Ecto neural progenitor cell (in vitro differentiated cells): ENCODE results near the gene UBE3C.
"Not testable (repeated sequence)": the region's sequence is repeated elsewhere in the genome, so short reads cannot be mapped to it uniquely, and the experiment has no call there.

Experiments
- DNase-seq: peaks from one replicate; pipeline ENCODE4 v3.0.0-alpha.2; 2018; ENCODE audit warnings: low spot score

UBE3C gene

DNA sequence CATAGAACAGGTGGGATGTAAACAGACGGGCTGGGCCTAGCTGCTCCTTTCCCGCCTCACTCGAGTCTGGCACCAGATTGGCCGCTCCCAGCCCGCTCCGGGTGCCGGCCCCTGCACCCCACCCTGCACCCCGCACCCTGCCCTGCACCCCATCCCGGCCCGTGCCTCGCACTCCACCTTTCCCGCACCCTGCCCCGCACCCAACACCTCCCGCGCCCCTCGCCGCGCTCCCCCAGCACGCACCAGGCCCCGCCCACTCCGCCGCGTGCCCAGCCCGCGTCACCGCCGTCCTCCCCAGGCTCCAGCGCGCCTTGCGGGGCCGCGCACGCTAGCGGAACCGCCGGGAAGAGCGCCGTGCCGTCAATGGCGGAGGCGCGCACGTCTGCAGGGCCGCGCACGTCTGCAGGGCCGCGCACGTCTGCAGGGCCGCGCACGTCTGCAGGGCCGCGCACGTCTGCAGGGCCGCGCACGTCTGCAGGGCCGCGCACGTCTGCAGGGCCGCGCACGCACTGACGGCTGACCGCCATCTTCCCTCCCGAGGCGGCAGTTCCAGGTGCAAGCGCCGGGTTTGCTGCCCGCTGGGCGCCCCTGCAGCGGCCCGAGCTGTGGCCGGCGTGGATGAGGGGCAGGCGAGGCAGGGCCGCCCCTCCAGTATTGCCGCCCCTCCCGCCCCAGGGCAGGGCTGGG, at the start of gene UBE3C:
UBE3C (plus strand) TSS at position 503 of the 687 bp plus-strand sequence. CDS start 347 bp downstream, outside the sequence.
- peak; percentile 92 for DNase-seq

DNA sequence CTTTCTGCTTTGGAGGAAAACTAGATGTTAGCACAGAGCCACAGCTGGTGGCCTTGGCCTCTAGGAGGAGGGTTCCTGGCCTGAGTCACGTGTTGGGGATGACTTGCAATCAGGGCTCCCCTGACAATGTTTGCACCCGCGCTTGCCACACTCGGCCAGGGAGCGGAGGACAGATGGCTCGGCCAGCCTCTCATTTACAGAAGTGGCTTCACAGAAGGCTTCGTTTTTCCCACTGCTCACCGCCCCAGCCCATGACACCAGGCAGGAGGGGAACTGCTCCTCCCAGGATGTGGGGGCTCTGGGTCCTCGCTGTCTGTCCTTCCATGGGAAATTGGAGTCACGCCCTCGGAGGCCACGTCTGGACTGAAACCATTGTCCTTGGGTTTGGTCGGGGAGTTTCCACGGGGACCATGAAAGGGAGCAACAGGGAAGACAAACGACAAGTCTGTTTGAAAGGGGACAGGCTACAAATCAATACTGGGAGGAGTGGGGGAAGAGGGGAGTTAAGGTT, 49.6 kb upstream of the UBE3C start:
- no peak for DNase-seq

DNA sequence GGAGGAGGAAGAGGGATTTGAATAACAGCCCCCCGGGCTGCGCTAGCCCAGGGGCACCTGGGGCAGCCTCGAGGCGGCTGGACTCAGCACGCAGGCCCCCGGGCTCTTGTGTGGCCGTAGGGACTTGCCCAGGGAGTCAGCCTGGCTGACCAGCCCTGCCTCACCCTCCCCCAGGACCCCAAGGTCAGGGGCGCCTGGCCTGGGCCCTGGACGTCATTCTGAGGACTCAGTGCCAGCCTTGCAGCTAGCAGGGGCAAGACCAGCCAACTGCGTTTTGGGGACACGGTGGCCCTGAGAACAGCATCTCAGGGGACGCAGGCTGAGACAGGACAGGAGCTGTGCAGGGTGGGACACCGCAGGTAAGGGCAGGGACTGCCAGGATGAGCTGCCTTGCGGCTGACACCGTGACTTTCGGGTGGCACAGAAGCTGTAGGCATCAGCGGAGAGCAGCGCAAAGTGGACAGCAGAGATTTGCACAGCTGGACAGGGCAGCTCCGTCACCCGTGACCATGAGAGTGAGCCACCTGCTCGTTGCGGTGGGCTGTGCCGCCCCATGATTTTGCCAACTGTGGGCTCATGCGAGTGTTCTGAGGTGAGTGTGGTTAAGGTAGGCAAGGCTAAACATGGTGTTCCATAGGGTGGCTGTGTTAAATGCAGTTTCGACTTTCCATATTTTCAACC, 48.1 kb upstream of the UBE3C start:
- no peak for DNase-seq

DNA sequence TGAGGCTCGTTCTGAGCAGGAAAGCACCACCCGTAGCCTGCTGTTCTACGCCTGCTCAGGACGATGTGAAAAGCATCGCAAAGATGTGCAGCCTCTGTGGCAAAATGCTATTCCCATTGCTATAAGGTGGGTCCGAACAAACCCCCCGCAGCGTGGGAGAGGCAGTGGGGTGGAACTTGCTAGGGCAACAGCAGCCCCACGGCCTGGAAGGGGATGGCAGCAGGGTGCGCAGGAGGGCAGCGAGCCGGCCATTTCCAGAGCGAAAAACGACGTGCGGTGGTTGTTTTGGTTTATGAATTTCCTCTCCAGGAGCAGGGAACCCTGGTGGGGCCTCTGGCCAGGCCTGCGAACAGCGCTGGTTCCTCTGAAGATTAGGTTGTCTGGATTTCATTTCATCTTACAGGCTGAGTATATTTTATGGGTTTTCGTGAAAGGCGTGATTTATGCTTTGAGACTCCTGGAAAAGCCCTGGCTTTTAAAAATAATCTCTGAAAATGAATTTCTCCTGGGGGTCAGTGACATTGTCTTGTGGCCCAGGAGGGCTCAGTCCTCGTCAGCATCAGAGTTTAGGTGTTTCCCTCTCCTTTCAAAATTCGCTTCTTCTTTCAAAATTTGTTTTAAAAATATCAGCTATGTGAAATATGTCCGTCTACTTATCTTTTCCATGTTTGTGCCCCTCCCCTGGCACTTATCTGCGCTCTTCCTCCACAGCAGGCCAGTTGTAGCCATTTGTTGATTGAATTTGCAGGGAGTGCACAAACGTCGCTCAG, 42.3 kb upstream of the UBE3C start:
- no peak for DNase-seq

DNA sequence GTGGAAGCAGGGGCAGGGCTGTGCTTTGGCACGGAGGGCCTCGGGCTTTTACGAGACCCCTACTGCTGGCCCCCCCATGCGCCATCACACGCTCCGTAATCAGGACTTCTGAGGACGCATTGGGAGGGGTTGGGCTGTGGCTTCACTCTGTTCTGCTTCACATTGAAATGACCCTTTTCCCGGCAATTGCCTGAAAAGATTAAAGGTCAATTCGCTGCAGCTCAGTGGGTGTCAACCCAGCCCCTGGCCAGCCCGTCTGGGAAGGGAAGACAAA, 41.7 kb upstream of the UBE3C start:
- no peak for DNase-seq

DNA sequence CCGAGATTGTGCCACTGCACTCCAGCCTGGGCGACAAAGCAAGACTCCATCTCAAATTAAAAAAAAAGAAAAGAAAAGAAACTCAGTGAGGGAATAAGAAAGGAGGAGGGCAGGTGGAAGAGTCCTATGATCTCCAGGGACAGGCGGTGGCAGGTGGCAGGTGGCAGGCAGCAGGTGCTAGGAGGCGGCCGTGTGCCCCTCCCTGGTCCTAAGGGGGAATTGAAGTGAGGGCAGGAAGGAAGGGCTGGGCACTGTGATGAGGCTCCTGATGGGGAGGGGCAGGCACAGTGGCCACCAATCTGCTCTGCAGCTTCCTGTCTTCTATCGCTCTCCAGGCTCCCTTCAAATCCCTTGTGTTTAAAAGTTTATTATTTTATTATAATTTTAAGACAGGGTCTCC, 41.2 kb upstream of the UBE3C start:
- no peak for DNase-seq

DNA sequence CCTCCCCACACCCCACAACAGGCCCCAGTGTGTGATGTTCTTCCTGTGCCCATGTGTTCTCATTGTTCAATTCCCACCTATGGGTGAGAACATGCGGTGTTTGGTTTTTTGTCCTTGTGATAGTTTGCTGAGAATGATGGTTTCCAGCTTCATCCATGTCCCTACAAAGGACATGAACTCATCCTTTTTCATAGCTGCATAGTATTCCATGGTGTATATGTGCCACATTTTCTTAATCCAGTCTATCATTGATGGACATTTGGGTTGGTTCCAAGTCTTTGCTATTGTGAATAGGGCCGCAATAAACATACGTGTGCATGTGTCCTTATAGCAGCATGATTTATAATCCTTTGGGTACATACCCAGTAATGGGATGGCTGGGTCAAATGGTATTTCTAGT, 38.7 kb upstream of the UBE3C start:
- DNase-seq = not testable (repeated sequence)

DNA sequence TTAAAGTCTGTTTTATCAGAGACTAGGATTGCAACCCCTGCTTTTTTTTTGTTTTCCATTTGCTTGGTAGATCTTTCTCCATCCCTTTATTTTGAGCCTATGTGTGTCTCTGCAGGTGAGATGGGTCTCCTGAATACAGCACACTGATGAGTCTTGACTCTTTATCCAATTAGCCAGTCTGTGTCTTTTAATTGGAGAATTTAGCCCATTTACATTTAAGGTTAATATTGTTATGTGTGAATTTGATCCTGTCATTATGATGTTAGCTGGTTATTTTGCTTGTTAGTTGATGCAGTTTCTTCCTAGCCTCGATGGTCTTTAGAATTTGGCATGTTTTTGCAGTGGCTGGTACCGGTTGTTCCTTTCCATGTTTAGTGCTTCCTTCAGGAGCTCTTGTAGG, 35.1 kb upstream of the UBE3C start:
- DNase-seq = not testable (repeated sequence)

DNA sequence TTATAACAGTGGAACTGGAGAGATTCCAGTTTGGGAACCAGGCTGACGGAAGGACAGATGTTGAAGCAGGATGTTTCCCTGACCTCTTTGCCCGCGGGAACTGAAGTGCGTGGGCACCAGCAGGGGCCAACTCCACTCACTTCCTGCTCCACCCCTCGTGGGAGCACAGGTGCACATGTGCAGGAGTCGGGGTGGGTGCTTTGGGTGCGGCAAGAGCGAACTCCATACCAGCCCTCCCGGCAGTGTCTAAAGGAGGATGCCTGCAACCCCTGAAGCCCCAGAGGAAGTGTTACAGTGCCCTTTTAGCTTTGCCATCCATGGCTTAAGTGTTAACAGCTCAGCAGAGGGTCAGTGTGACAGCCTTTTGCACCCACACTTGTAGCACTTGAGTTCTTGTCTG, 27.4 kb upstream of the UBE3C start:
- DNase-seq = no peak

DNA sequence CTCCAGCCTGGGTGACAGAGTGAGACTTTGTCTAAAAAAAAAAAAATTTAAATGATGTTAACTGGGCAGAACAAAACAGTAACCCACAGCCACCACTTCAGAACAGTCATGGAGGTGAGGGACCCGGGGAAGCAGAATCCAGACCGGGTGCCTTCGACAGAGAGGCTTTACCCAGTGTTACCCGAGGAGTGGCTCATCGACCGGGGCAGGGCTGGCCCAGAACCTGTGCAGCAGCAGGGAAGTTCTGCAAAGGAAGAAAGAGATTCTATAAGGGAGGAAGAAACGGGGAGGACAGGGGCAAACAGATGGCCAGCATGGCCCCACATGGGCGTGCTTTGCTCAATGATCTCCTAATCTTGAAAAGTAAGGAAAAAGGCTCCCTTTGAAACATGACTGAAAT, 26.0 kb upstream of the UBE3C start:
- no peak for DNase-seq

DNA sequence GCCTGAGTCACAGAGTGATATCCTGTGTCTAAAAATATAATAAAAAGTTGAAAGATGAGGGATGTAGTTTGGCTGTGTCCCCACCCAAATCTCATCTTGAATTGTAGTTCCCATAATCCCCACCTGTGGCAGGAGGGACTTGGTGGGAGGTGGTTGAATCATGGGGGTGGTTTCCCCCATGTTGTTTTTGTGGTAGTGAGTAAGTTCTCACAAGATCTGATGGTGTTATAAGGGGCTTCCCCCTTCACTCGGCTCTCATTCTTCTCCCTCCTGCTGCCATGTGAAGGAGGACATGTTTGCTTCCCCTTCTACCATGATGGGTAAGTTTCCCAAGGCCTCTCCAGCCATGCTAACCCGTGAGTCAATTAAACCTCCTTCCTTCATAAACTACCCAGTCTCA, 25.1 kb upstream of the UBE3C start:
- no peak for DNase-seq

DNA sequence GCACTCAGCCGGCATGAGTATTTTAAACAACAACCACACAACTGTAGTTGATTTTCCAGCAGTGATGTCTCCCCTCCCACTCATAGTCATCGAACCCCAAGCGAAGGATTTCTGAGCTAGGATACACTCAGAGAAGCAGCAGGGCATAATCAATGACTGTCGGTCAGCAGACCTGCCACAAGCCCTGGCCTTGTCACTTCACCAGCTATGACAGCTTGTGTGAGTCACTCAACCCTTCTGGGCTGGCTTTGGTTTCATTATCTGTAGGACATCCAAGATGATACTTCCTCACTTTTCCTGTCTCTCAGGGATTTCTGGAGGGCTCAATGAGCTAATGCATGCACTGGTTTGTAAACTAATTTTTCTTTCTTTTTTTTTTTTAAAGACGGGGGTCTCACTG, 22.0 kb upstream of the UBE3C start:
- DNase-seq = no peak

DNA sequence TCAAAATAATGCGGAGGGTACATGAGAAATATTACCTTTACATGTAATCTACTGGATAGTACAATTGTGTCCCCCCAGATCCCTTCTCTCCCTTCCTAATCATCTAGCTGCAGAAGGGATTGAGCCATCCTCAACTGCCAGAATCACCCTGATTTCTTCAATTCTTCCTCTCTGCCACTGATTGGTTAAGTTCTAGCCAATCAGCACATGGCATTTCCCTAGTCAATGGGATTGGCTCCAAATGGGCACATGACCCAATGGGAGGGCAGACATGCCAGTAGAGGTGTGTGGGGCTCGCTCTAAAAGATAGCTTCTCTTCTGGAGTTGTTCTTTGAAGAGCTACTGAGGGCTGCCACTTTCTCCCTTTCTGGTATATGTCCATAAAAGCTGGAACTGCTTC, 20.9 kb upstream of the UBE3C start:
- DNase-seq = no peak

DNA sequence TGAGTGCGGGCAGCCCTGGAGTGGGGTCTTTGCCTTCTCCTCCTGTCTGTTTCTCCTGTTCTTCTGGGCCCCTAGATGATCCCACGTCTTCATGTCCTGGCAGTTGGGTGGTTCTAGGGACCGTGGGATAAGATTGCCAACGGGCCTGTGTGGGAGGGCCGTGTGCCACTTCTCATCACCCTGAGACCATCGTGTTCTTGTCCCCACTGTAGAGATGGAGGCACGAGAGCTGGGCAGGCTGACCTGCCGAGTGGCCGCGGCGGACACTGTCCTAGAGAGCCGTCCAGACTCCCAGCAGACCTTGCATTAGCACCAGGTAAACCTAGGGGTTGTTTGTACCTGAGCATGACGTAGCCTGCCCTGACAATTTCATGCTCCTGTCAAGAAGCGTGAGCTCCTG, 18.5 kb upstream of the UBE3C start:
- no peak for DNase-seq

DNA sequence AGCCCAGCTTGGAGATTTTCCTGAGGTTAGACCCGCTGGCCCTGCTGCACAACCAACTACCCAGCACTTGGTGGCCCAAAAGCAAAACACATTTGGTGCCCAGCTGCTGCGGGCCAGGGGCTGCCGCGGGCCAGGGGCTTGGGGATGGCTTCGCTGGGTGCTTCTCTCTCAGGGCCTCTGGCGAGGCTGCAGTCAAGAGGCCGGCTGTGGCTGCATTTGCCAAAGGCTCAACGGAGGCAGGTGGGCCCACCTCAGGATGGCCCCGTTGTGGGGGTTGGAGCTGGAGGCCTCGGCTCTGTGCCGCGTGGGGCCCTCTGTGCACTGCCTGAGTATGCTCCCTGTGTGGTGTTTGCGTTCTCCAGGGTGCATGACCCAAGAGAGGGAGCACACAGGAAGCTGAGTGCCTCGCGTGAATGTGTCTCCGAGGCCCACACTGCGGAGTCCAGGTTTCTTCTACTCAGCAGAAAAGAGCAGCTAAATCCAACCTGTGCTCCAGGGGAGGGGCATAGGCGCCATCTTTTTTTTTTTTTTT, 17.5 kb upstream of the UBE3C start:
- DNase-seq = no peak

DNA sequence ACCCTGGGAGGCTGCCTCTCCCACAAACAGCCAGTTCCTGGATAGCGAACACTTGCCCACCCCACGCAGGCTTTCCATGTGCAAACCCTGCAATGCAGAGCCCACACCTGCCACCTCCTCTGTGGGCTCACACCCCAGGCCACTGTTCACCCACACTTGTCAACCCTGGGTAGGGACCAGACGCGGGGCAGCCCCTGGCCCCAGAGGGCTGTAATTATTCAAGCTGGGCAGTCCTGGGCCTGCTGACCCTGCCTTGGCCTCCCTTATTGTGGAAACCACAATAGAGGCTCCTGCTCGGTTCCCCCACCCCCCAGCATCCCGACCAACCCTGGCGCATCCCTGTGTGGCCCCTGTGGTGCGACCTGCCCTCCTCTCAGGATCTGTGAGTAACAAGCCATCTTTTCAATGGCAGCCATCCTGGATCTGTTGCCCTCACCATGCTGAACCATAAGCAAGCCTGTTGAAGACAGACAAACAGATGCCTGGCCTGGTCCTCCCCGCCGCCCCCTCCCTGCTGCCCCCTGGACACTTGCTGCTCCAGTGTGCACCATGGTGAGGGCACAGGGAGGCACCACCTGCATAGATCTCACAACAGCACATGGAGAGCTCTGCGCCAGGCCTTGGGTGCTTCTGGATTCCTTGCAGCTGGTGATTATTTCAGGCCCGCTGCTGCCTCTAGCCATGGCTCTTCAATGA, 15.8 kb upstream of the UBE3C start:
- DNase-seq = no peak

DNA sequence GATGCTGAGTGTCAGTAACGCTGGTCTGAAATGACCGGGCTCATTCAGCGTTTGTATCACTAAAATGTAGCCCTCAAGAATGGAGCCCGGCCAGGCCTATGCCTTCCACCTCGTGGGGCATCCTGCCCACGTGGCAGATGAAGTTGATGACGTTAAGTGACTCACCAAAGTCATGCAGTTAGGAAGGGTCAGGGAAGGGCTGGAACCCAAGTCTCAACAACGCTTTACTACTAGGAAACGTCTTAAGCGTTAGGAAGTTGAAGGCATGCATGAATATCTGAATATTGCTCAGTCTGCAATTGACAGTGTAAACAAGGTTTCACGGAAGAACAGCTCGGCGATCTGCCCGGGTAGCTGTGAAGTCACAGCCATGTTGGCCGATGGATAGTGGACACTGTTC, 14.0 kb upstream of the UBE3C start:
- no peak for DNase-seq

DNA sequence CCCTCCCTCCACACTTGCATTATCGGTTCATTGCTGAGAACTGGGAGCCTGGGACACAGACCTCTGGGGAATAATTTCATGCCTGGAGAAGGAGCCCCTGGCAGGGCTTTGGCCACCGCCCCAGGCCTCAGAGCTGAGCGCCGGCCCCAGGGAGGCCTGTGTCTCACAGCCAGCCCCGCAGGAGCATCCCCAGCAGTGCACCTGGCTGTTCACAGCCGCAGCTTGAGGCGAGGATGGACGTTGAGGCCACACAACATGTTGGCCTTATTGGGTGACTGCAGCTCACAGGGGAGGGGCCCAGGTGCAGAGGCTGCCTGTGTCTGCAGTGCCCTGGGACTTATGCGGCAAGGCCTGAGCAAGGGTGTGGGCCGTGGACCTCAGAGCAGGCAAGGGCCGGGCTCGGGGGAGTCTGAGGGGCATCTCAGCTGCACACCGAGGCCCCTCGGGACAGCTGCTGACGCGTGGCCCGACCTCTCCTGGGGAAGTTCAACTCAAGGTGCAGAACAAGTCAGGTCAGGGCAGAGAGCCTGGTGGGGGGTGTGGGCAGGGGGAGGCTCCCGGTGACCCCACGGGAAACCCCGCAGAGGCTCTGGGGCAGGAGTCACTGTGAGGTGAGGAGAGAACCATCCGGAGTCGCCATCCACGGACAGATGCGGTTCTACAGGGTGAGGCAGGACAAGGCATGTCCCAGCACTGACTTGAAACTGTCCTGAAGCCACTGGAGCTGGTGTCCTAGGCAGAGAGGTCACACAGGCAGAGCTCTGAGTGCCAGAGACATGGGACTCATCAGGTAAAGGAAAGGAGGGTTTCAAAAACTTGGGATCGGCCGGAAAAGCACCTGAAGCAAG, 13.1 kb upstream of the UBE3C start:
- no peak for DNase-seq

DNA sequence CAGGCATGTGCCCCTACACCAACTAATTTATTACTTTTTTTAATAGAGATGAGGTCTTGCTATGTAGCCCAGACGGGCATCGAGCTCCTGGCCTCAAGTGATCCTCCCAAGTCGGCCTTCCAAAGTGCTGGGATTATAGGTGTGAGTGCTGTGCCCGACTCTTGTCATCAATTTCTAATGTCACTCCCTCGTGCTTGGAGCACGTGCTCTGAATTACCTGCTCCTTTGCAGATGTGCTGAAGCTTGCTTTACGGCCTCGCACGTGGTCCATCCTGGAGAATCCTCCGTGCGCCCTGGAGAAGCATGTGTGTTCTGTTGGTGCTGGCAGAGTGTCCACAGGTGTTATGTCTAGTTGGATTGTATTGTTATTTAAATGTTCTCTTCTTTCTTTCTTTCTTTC, 11.8 kb upstream of the UBE3C start:
- DNase-seq = no peak

DNA sequence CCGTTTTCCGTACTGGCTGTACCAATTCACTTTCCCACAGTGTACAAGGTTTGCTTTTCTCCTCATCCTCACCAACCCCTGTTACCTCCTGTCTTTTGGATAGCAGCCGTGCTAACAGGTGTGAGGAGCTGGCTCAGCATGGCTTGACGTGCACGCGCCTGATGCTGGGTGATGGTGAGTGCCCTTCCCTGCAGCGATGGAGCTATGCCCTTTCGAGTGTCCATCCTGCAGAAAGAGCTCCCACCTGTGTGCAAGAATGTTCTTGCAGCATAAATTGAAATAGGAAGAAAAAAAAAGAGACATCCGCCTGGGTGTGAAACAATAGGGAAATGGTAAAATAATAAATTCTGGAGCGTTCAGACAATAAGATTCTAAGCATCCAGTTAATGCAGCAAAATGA, 9.5 kb upstream of the UBE3C start:
- no peak for DNase-seq

DNA sequence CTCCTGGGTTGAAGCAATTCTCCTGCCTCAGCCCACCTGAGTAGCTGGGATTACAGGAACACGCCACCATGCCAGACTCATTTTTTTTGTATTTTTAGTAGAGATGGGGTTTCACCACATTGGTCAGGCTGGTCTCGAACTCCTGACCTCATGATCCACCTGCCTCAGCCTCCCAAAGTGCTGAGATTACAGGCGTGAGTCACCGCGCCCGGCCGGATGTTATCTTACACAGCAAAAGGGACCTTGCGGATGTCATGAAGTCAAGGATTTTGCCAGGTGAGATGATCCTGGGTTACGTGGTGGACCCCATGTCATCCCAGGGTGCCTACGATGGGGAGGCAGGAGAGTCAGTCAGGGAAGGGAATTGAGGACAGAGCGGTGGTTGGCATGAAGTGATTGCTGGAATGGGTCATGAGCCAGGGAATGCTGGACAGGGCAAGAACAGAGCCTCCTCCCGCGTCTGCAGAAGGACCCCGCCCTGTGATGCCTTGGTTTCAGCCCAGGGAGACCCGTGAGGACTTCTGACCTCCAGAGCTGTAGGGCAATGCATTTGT, 8.7 kb upstream of the UBE3C start:
- no peak for DNase-seq
